Left forelimb (tissue), 1 donor: Measurements from ENCODE around the gene RABEP1.

Source experiments
- DNase-seq: peaks from one replicate; pipeline ENCODE4 v3.0.0-alpha.2; 2018; ENCODE audit warnings: low spot score

RABEP1 gene

GRCh38 chr17:5364156-5364555, 82.1 kb downstream of the RABEP1 start:
- no peak for DNase-seq

- DNase-seq: no peak
Observed at GRCh38 chr17:5364696-5365095, 82.6 kb downstream of the RABEP1 start.

- no peak for DNase-seq
Observed at GRCh38 chr17:5365831-5366230, 83.7 kb downstream of the RABEP1 start.

GRCh38 chr17:5370411-5370810, 88.3 kb downstream of the RABEP1 start:
- no peak for DNase-seq

- no peak for DNase-seq
Observed at GRCh38 chr17:5373112-5373511, 91.0 kb downstream of the RABEP1 start.

- no peak for DNase-seq
Observed at GRCh38 chr17:5378566-5379207, 96.6 kb downstream of the RABEP1 start.

GRCh38 chr17:5379351-5380107, 97.4 kb downstream of the RABEP1 start:
- DNase-seq: no peak

GRCh38 chr17:5380491-5381135, 98.5 kb downstream of the RABEP1 start:
- DNase-seq: no peak

- no peak for DNase-seq
Observed at GRCh38 chr17:5381542-5381941, 99.5 kb downstream of the RABEP1 start.

GRCh38 chr17:5391678-5392077, 109.6 kb downstream of the RABEP1 start:
- no peak for DNase-seq

GRCh38 chr17:5396612-5397011, 114.5 kb downstream of the RABEP1 start:
- no peak for DNase-seq

- DNase-seq: no peak
Observed at GRCh38 chr17:5399767-5400166, 117.7 kb downstream of the RABEP1 start.

GRCh38 chr17:5405400-5405799, 123.3 kb downstream of the RABEP1 start:
- DNase-seq: no peak

GRCh38 chr17:5408186-5408585, 126.1 kb downstream of the RABEP1 start:
- DNase-seq: no peak

- DNase-seq: no peak
Observed at GRCh38 chr17:5410594-5411272, 128.6 kb downstream of the RABEP1 start.

- DNase-seq: no peak
Observed at GRCh38 chr17:5413682-5414081, 131.6 kb downstream of the RABEP1 start.

- DNase-seq: no peak
Observed at GRCh38 chr17:5416901-5417300, 134.8 kb downstream of the RABEP1 start.

GRCh38 chr17:5418858-5419355, 136.8 kb downstream of the RABEP1 start:
- no peak for DNase-seq

GRCh38 chr17:5419356-5419958, 137.4 kb downstream of the RABEP1 start, which contains the start of gene NUP88:
Gene NUP88, minus strand, starts transcription at chr17:5419662. Its CDS starts 12 bp downstream, at chr17:5419650.
- DNase-seq: peak; percentile 98

GRCh38 chr17:5419959-5420653, 138.0 kb downstream of the RABEP1 start, which contains the start of gene RPAIN:
Gene RPAIN, plus strand, starts transcription at chr17:5420182. Its CDS starts 29 bp downstream, at chr17:5420211.
- DNase-seq: no peak

GRCh38 chr17:5422505-5422904, 140.4 kb downstream of the RABEP1 start:
- no peak for DNase-seq
